OCI-LY7 (cell line): ENCODE data around the gene ARMH4.

Source experiments
- EZH2phosphoT487 ChIP-seq: fragments of 200-600 bp; sonication (generic); IDR thresholded peaks from 2 replicates; pipeline ENCODE4 v1.6.1; 2018; ENCODE audit warnings: low read depth, borderline replicate concordance, mild to moderate bottlenecking, mixed run types, antibody characterized with exemption, low read length, moderate library complexity, mixed read lengths
- TF ChIP-seq, protein P1 (sequence below): fragments of 200-600 bp; sonication (generic); conservative IDR thresholded peaks from 2 replicates; pipeline ENCODE4 v1.5.1; 2014; ENCODE audit warnings: mild to moderate bottlenecking, antibody characterized with exemption, low read length, moderate library complexity, mixed read lengths

GRCh38 chr14:58085877-58086276, 66.1 kb downstream of the ARMH4 start:
- TF ChIP-seq, protein P1, sequence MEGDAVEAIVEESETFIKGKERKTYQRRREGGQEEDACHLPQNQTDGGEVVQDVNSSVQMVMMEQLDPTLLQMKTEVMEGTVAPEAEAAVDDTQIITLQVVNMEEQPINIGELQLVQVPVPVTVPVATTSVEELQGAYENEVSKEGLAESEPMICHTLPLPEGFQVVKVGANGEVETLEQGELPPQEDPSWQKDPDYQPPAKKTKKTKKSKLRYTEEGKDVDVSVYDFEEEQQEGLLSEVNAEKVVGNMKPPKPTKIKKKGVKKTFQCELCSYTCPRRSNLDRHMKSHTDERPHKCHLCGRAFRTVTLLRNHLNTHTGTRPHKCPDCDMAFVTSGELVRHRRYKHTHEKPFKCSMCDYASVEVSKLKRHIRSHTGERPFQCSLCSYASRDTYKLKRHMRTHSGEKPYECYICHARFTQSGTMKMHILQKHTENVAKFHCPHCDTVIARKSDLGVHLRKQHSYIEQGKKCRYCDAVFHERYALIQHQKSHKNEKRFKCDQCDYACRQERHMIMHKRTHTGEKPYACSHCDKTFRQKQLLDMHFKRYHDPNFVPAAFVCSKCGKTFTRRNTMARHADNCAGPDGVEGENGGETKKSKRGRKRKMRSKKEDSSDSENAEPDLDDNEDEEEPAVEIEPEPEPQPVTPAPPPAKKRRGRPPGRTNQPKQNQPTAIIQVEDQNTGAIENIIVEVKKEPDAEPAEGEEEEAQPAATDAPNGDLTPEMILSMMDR = no peak
- no peak for TF ChIP-seq EZH2phosphoT487
